ENCODE results near the gene SETD9. TPM values are rescaled to one million over a fixed set of nuclear protein-coding genes. Genes with fewer than 3 reads are reported as not detected.

The SETD9 gene
- total RNA-seq, 2 donors from 2014 or later: 17.1 to 26.3 TPM

DNA sequence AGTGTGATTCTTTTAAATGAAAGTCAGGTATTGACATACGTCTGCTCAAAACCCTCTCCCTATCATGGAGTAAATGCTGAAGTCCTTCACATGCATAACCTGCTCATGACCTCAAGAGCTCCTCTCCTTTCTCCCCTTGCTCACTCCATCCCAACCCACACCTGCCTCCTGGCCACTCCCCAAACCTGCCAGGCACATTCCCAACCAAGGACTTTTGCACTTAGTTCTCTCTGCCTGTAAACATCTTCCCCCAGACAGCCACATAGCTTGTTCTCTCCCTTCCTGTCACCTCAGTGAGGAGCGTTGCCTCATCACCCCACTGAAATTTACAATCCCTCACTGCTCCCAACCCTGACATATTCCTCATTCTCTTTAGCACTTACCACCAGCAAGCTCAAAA is 8.7 kb downstream of the SETD9 start:
- intact Hi-C loops (cut with DNase I, micrococcal nuclease): no loop called here
- DNase-seq (peak in 1 of 2 donors; percentile 33), ATAC-seq (peak; percentile 87)

DNA sequence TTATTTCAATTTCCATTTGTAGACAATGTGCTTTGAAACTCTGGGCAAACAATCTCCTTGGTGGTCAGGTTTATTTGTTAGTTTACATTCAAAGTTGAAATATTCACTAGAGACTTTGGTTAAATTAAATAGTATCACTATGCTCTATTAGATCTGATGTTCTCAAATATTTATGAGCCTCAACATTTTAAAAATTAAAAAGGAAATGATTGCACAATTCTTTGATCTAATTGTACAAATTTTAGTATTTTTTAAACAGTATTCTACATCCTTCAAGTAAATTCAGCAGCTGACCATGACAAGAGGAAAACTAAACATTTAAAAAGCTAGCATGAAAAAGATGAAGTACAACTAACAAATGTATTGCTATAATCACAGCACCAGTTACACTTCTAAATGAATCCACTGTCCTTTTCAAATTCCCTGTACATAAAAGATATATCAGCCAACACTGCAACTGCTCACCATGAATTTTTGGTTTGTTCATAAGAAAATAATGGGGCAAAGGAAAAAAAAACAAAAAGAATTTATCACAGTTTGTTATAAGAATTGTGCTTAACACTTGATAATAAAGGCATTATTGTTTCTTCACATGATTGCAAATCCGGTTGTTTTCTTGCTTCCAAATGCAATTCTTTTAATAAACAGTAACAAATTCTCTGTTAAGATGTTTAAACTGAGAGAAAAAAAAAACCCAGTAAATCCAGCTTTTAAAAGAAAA is 10.7 kb downstream of the SETD9 start:
- ATAC-seq: no peak
- DNase-seq: no peak
- intact Hi-C loops (cut with DNase I, micrococcal nuclease): no loop called here

DNA sequence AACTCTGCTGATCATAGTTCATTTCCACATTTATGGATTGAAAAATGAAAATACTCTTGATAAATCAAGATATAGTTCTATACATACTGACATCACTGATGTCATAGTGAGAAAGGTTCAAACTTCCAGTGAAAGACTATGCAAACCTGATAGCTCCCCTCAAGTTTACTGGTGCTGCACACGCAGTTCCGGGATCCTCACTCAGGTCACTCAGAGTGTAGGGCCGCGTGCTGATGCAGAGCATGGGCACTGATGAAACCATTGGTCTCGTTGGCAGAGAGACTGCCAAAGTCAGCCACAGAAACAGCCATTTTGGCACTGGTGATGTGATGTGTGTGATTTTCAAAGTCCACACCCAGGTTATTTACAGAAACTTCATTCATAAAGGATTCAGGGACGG is 13.5 kb downstream of the SETD9 start:
- intact Hi-C loops (cut with DNase I, micrococcal nuclease): no loop called here

DNA sequence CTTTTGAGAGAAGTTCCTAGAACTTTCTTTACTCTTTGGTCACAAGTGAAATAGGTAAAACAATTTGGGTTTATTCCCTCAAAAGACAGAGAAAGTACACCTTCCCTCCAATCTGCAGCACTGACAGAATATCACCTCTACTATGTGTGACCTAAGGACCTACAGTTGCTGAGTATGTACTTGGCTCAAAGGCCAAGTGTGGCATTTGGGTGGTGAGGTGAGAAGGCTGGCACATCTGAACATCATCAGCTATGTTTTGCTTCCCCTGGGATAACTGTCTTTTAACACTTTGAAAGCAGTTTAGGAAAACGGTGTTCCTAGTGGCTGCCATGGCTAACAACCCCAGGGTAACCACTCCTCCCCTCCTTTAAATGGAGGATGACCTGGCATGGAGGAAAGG is 24.9 kb downstream of the SETD9 start:
- DNase-seq (no peak), ATAC-seq (peak; percentile 27)
- intact Hi-C loops (cut with DNase I, micrococcal nuclease): no loop called here

More for the DNA sequence above, 13.5 kb downstream of the SETD9 start:
- ATAC-seq (no peak), DNase-seq (no peak)

DNA sequence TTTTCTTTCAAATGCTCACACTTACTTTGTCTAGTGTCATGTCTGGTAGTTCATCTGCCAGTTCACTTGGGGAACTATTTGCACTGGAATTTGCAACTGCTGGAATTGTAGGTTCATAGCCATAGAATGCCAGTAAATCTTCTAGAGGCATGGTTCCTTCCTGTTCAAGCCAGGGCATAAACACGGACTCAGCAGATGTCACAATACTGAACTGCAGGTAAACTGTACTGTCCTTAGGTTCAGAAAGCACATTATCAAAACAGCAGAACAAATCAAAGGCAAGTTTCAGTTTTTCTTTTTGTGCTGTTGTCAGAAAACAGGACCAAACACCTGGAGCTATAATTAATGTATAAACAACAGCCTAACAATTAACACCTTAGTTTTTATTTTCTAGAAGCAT is 29.5 kb downstream of the SETD9 start:
- ATAC-seq (peak; percentile 47), DNase-seq (no peak)
- intact Hi-C loops (cut with DNase I, micrococcal nuclease): no loop called here

DNA sequence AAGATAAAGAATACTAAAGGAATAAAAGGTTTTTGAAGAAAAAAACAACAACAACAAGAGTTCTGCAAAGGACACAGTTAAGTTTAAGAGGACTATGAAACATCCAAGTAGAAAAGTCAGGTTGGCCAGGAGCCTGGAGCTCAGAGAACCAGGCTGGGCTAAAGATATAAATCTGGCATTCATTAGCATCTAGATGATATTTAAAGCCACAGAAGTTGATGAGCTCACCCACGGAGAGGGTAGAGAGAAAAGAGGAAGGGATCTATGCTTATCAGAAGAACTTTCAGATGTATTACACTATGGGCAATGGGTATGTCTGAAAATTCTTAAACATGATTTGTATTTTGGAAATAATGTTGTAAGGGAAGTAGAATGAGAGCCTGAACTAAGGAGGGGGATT is 32.6 kb downstream of the SETD9 start:
- DNase-seq: no peak
- no peak for ATAC-seq
- intact Hi-C loops (cut with DNase I, micrococcal nuclease): no loop called here

DNA sequence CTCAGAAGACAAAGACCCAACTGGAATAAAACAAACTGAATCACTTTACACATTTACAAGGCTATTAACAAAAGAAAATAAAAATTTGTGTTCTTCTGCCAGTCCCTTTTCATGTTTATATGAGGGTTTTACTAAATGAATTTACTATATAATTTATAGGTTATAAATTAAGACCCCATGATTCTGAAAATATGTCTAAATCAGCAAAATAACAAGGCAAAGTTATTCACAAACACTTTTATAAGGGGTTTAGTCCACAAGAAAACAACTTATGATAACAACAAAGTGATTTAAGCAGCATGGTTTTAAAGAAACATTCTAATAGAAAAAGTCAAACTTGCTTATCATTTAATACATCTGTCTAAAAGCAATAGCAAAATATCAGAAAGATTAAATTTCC is 37.7 kb downstream of the SETD9 start:
- DNase-seq (no peak), ATAC-seq (no peak)
- intact Hi-C loops (cut with DNase I, micrococcal nuclease): no loop called here

- DNase-seq (peak; percentile 64 to 73), ATAC-seq (peak; percentile 65)
- intact Hi-C loops (cut with DNase I, micrococcal nuclease): no loop called here
These were observed 41.3 kb downstream of the SETD9 start for GRCh38 chr5:56950626-56951125.

DNA sequence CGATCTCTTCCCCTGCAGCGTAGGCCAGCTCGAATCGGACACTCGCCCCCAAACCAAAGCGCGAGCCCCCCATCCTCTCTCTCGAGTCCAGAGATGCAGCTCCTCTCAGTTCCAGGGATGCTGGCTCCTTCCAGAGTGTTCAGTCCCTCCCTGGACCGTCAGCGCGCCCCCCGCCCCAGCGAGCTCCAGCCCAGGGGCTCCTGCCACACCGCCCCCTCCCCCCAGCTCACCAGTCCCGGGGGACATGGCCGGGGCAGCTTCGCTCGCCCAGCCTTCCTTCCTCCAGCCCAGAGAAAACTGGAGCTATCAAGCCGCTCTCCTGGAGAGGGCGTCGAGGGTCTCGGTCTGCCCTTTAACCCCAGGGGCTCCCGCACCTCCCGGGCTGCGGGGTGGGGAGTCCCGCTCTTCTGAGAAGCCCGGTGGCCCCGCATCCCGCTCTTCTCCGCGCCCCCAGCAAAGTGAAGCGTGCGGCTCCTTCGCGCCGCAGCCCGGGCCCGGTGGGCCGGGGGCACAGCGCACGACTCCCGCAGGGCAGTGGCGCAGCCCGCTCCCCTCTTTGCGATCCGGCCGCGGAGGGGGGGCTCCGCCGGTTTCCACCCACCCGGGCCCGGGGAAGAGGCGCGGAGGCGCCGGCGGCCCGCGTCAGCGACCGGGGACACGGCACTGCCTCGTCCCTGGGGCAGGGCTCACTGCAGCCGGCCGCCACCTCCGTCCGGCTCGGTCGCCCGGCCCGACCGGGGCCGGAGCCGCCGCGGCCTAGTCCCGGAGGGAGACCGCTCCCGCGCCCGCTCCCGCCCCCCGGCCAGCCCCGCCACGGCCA is 41.9 kb downstream of the SETD9 start:
- intact Hi-C loops (cut with DNase I, micrococcal nuclease): no loop called here

GRCh38 chr5:56951946-56952691 is 42.7 kb downstream of the SETD9 start, which contains the start of gene MIER3:
Gene MIER3, minus strand, starts transcription at chr5:56952123. Its CDS starts 21 bp downstream, at chr5:56952102.
- peak; percentile 88 for ATAC-seq
- DNase-seq: peak; percentile 79 to 86
- intact Hi-C loops (cut with DNase I, micrococcal nuclease): no loop called here

More for the DNA sequence above, 41.9 kb downstream of the SETD9 start:
- DNase-seq (peak; percentile 28 to 54), ATAC-seq (peak; percentile 38)

- intact Hi-C loops (cut with DNase I, micrococcal nuclease): no loop called here
- ATAC-seq (no peak), DNase-seq (no peak)
These were observed 44.9 kb downstream of the SETD9 start for GRCh38 chr5:56954262-56954661.

DNA sequence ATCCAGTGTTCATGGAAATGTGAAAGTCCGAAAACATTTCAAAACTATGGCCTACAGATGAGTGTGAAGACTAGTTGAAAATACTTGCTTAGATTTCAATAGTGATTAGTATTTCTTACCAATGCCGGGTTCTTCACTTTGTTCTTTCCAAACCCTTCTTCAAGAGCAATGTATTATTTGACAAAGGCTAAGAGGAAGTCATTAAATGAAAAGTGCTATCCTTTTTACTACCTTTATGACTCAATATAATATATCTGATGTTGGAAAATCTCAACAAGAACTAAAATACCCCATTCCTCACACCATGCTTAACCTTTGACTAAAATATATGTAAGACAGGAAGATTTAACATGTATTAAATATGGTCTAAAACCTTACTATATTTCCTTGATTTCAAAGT is 49.2 kb downstream of the SETD9 start:
- peak; percentile 66 for ATAC-seq
- no peak for DNase-seq
- intact Hi-C loops (cut with DNase I, micrococcal nuclease): no loop called here

DNA sequence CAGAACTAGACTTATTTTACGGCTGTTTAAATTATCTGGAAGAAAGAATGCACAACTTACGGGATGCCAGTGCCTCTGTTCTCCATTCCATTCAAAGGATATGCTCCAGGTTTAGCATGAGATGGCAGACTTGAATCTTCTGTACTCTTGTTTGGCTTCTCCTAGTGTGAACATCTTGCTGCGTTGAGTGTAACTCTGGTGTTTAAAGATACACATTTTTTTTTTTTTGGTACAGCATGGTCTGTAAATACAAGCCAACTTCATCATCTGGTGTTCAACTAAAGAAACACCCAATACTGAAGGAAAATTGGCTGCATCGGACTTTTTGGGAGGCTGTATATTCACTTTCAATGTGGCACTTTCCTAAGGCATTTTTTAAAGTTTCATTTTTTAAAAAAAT is 49.9 kb downstream of the SETD9 start:
- intact Hi-C loops (cut with DNase I, micrococcal nuclease): no loop called here
- no peak for ATAC-seq
- DNase-seq: no peak

DNA sequence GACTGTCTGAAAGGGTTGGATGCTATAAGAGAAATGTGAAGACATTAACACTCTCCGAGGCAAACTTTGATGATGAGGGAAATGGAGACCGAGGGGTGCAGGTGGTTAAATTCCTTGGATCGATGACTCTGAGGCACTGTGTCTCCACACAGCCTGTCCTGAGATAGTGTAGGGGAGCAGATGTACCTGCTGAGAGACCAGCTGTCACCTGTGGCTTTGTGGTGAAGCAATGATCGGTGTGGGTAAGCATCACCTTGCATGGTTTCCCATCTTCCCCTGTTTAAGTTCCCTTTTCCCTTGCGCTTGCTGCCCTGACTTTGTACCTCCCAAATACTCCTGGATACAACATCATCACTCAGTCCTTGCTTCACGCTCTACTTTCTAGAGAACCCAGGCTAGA is 52.4 kb downstream of the SETD9 start:
- intact Hi-C loops (cut with DNase I, micrococcal nuclease): no loop called here
- no peak for ATAC-seq
- DNase-seq: no peak

- intact Hi-C loops (cut with DNase I, micrococcal nuclease): no loop called here
- ATAC-seq (no peak), DNase-seq (no peak)
These were observed 52.9 kb downstream of the SETD9 start for GRCh38 chr5:56962286-56962685.

GRCh38 chr5:56963246-56963645 is 53.9 kb downstream of the SETD9 start:
- ATAC-seq: no peak
- intact Hi-C loops (cut with DNase I, micrococcal nuclease): no loop called here
- DNase-seq: no peak

DNA sequence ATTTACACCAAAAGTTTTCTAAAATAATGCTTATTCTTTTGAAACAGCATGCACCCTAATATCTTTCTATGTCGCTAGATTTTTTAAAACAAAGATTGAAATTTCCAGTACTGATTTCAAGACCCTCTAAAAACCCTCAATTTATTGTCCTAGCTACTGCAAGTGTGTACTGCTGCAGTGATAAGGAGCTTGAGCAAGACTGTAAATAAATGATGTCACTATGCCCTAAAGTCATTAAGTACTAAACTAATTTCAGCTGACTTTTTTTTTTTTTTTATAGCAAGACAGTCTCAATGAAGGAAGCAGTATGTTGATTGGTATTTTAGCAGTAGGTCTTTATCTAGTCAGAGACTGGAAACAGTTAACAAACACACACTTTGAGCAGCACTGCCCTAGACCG is 54.8 kb downstream of the SETD9 start:
- intact Hi-C loops (cut with DNase I, micrococcal nuclease): no loop called here
- DNase-seq: no peak
- peak; percentile 90 for ATAC-seq
